Measurements from ENCODE around the gene GPR153.

Gene GPR153

DNA sequence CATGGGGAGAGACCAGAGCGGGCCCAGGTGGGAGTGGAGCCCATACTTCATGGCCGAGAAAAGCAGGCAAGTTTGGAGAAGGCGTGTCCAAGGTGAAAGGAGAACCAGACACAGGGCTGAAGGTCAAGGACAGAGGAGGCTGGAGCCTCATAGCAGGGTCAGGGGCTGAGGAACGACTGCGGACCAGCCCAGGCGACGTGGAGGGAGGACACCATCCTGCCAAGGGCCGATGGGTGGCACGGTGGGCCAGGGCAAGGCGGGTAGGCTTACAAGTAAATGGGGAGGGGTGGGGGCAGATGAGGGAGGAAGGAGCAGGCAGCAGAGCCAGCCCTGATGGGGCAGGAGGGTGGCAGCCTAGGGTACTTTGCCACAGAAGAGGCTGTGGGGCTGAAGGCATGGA is 18.2 kb upstream of the GPR153 start:
- H3K27me3 Mint-ChIP-seq = no peaks in the 10 kb centered on the region
- DNase-seq = no peak
- no peak overlapping the region for H3K4me3 Mint-ChIP-seq
- H3K36me3 Mint-ChIP-seq (ENCODE audit: low read depth) = peaks cover 18% of the 10 kb centered on the region
- no peaks in the 10 kb centered on the region for H3K4me1 Mint-ChIP-seq (ENCODE audit: low read depth)
- H3K27ac Mint-ChIP-seq = no peak overlapping the region
- H3K9me3 Mint-ChIP-seq = no peaks in the 10 kb centered on the region

DNA sequence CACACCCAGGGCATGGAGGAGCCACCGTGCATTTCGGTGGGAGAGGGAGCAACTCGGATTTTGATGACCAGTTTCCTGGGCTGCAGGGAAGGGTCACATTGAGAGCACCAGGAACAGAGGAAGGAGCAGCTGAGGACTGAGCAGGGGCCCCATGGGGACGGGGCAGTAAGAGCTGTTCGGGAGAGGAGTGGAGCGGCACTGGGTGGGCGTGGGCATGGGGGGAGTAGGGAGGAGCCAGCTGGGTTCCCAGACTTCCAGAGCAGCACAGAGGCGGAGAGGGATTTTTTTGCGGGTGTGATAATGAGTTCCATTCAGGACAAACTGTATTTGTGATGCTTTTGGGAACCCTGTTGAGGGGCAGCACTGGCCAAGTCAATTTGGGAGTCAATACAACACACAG is 17.4 kb upstream of the GPR153 start:
- Mint-ChIP-seq H3K27ac (no peak overlapping the region), H3K36me3 (ENCODE audit: low read depth) (peaks cover 21% of the 10 kb centered on the region), H3K9me3 (no peaks in the 10 kb centered on the region), H3K4me3 (no peak overlapping the region), H3K27me3 (no peaks in the 10 kb centered on the region), H3K4me1 (ENCODE audit: low read depth) (no peaks in the 10 kb centered on the region)
- DNase-seq = no peak

DNA sequence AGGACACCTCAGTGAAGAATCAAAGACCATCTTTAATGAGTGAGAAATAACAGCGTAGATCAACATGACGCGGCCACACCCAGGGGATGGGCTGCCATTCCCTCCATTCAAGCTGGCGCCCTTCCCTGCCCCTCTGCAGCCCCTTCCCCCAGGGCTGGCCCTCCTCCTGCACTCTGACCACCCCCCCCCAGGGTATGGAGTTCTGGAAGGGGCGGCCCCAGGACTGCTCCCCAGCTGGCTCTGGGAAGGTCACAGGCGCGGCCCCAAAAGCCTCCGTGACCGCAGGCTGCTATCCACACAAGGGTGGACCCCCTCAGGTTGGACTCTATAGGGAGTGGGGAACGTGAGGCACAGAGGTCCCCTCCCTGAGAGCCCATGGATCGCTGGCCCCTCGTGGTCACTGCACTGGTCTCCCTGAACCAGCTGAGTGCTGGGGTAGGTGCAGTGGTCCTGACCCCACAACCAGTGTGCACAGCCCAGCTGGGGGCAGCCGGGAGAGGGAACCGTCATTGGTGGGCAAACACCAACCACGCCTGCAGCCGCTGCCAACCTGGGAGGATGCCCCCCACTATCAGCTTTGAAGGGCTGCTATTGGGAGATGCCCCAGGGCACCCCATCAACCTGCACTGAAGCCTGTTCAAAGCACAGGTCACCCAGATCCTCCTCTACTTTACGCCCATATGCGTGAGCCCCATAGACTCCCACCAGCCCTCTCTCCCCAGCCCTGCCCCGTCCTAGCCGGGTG is 16.1 kb upstream of the GPR153 start:
- no peak for DNase-seq
- no peaks in the 10 kb centered on the region for H3K4me1 Mint-ChIP-seq (ENCODE audit: low read depth)
- no peaks in the 10 kb centered on the region for H3K9me3 Mint-ChIP-seq
- no peaks in the 10 kb centered on the region for H3K27me3 Mint-ChIP-seq
- H3K36me3 Mint-ChIP-seq (ENCODE audit: low read depth) = peaks cover 21% of the 10 kb centered on the region
- no peak overlapping the region for H3K4me3 Mint-ChIP-seq
- H3K27ac Mint-ChIP-seq = no peak overlapping the region

DNA sequence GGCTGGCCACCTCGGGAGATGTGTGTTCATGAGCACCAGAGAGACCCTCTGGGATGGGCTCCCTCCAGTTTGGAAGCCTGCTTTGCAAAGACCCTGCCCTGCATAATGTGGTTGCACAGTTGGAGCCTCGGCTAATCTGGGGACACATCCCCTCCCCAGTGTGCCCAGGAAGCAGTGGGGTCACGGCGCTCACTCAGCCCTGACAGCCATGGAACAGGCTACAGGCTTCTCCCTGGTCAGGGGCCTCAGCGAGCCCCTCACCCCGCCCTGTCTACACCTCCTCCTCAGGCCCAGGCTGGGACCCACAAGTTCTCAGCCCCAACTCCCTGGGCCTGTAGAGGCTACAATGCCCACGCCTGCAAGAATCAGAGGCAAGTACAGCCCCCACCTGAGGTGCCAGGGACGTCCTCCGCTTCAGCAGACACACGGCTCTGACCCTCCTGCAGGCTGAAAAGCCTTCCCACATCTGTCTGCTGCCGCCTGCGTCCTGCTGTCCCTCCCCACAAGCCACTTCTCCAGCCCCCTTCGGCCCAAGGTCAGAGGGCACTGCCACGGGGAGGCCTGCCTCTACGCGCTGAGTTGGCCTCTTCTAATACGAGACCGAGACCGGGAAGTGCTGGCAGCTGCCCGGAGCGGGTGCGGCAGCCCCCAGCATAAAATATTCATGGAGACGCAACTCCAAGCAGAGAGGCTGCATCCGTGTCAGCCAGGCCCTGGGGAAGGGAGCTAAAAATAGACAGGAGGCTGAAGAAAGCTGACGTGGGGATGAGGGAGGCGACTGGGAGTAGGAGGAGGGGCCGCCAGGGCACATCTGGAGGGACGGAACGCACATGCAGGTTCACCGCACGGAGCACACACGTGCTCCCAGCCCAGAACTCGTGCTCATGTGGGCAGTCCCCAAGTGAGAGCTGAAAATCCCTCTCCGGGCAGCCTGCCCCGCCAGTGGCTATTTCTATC is 15.2 kb upstream of the GPR153 start:
- Mint-ChIP-seq H3K27ac (no peak overlapping the region), H3K4me3 (no peak overlapping the region)

DNA sequence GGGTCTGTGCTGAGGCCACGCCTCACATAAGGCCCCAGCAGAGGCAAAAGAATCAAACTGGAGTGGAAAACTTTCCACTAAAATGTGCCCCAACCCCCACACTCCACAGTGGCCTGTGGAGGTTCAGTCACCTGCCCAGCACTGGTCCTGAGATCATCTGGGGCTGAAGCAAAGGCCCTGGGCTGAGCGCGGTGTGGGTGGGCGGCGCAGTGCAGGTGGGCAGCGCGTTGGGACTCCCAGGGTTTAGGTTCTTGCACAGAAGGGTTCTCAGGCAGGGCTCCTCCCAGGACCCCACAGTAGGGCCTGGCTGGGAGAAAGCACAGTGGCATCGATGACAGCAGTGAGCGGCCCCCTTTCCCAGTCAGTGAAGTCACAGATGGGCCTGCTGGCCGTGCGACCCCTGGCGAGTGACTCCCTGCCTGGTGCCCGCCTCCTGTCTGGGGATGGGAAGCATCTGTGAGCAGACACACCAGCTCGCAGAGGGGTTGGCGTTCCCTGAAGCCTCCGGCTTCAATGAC is 13.8 kb upstream of the GPR153 start:
- no peak overlapping the region for H3K27ac Mint-ChIP-seq
- no peak overlapping the region for H3K4me3 Mint-ChIP-seq
- H3K36me3 Mint-ChIP-seq (ENCODE audit: low read depth) = peaks cover 17% of the 10 kb centered on the region
- H3K27me3 Mint-ChIP-seq = no peaks in the 10 kb centered on the region
- no peaks in the 10 kb centered on the region for H3K4me1 Mint-ChIP-seq (ENCODE audit: low read depth)
- no peak for DNase-seq
- no peaks in the 10 kb centered on the region for H3K9me3 Mint-ChIP-seq

More for the DNA sequence above, 15.2 kb upstream of the GPR153 start:
- DNase-seq = no peak
- Mint-ChIP-seq H3K27me3 (no peaks in the 10 kb centered on the region), H3K9me3 (no peaks in the 10 kb centered on the region), H3K36me3 (ENCODE audit: low read depth) (peaks cover 21% of the 10 kb centered on the region), H3K4me1 (ENCODE audit: low read depth) (no peaks in the 10 kb centered on the region)

DNA sequence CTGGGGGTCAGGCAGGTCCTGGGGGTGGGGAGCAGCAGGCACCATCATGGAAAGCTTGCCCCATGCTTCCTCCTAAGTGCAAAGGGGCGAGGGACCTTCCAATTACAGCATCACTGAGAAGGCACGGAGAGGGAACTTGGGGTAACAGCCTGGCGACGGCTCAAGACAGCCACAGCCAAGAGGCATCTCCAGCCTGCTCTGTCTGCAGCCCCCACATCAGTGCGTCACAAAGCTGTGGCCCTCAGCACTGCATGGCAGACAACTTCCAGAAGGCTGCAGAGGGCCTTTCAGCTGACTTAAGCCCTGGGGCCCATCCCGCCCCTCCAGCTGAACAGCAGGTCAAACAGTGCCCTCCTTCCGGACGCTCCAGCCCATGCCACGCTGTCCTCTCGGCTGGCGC is 13.2 kb upstream of the GPR153 start:
- no peaks in the 10 kb centered on the region for H3K4me1 Mint-ChIP-seq (ENCODE audit: low read depth)

DNA sequence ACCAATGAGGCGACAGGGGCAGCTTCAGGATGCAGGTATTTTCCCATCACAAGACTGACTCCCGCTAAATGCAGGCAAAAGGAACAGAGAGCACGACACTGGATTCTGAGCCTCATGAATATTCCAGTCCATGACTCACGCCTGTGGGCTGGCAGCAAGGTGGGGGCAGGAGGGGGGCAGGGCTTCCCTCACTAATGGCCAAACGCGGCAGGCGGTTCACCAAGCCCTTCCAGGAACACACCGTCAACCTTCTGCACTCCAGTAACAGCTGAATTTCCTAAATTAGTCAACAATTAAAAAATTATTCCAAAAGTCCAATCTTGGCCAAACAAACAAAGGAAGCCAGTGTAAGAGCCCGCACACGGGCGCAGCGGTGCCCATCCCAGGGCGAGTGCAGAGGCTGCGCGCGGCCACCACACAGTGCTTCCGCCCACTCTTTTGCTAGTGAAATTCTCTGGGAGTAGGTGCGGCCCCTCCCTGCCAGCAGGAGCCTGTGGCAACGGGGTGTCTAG is 12.5 kb upstream of the GPR153 start:
- Mint-ChIP-seq H3K27me3 (no peaks in the 10 kb centered on the region), H3K27ac (no peak overlapping the region), H3K9me3 (no peaks in the 10 kb centered on the region), H3K4me3 (no peak overlapping the region), H3K4me1 (ENCODE audit: low read depth) (no peaks in the 10 kb centered on the region), H3K36me3 (ENCODE audit: low read depth) (peaks cover 7% of the 10 kb centered on the region)
- no peak for DNase-seq

More for the DNA sequence above, 13.2 kb upstream of the GPR153 start:
- H3K27me3 Mint-ChIP-seq = no peaks in the 10 kb centered on the region
- peaks cover 13% of the 10 kb centered on the region for H3K36me3 Mint-ChIP-seq (ENCODE audit: low read depth)
- no peak overlapping the region for H3K27ac Mint-ChIP-seq
- no peak overlapping the region for H3K4me3 Mint-ChIP-seq
- no peaks in the 10 kb centered on the region for H3K9me3 Mint-ChIP-seq
- no peak for DNase-seq

DNA sequence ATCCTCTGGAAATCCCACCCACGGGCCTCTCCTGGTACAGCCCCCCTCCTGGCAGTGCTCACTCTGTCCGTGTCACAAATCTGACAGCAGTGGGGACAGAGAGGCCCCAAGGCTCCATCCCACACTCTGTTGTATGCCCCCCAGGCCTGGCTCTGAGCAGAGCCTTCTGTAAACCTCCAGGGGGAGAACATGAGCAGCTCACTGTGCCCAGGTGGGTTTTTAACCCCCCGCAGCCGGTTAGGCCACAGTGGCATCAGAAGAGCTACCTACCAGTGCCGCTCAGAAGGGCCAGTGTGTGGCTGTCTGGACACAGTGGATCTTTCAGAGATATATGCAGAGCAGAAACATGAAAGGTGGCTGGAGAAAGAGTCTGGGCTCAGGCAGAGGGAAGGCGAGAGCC is 12.0 kb upstream of the GPR153 start:
- Mint-ChIP-seq H3K4me3 (no peak overlapping the region), H3K4me1 (ENCODE audit: low read depth) (no peaks in the 10 kb centered on the region), H3K27me3 (no peaks in the 10 kb centered on the region), H3K9me3 (no peaks in the 10 kb centered on the region), H3K36me3 (ENCODE audit: low read depth) (peaks cover 3% of the 10 kb centered on the region), H3K27ac (no peak overlapping the region)
- no peak for DNase-seq

DNA sequence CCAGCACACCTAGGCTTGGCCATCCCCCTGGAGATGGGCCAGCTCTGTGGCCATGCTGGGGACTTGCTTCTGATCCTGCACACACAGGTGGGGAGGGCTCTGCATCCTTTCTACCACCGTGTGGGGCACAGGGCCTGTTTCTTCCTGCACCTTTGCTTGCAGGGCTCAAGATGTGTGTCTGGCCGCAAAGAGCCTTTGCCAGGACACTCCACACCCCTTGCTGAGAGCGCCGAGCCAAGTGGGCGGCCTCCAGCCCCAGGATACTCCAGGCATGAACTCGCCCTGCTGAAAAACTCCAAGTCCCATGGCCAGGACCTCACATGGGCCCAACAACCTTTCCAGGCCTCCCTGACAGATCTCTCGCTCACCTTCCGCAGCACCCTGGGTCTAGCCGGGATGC is 11.6 kb upstream of the GPR153 start:
- DNase-seq = no peak
- no peak overlapping the region for H3K27ac Mint-ChIP-seq
- no peaks in the 10 kb centered on the region for H3K4me1 Mint-ChIP-seq (ENCODE audit: low read depth)
- no peak overlapping the region for H3K4me3 Mint-ChIP-seq
- H3K9me3 Mint-ChIP-seq = no peaks in the 10 kb centered on the region
- peaks cover 3% of the 10 kb centered on the region for H3K36me3 Mint-ChIP-seq (ENCODE audit: low read depth)
- no peaks in the 10 kb centered on the region for H3K27me3 Mint-ChIP-seq

DNA sequence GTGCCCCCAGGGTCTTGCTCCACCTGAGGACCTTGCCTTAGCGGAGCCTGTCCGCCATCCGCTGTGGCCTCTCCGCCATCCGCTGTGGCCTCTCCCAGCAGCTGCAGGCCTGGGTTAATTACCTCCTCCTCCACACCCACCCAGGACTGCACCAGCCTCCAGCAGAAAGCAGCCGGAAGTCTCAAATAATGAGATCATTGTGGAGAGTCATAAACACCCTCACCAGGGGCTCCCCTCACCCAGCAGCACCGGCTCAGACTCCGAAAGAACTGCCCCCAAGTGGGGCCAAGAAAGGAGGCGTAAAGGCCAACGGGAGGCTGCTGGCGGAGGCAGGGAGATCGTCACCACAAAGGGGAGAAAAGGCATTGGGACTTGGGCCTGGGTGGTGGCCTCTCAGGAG is 10.7 kb upstream of the GPR153 start:
- peaks cover 3% of the 10 kb centered on the region for H3K36me3 Mint-ChIP-seq (ENCODE audit: low read depth)
- no peaks in the 10 kb centered on the region for H3K27me3 Mint-ChIP-seq
- no peaks in the 10 kb centered on the region for H3K9me3 Mint-ChIP-seq
- no peak for DNase-seq
- no peak overlapping the region for H3K4me3 Mint-ChIP-seq
- no peak overlapping the region for H3K27ac Mint-ChIP-seq
- H3K4me1 Mint-ChIP-seq (ENCODE audit: low read depth) = no peaks in the 10 kb centered on the region

DNA sequence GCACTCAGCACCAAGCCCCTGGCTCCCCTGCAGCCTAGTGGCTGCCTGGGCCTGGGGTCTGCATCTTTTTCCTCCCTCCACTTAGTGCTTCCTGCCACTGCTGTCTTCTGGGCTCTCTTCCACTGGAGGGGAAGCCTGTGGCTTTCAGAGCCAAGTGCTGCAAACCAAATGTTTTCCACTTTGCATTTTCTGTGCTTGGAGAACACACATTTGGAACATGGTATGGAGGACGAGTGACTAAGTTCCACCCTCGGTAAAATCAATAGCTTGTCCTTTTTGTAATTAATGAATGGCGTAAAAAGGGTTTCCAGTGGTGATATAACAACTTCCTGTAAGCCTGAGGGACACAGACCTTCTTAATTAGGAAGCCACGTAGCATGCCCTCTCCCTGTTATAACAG is 10.1 kb upstream of the GPR153 start:
- Mint-ChIP-seq H3K4me3 (no peak overlapping the region), H3K27me3 (no peaks in the 10 kb centered on the region), H3K4me1 (ENCODE audit: low read depth) (no peaks in the 10 kb centered on the region), H3K36me3 (ENCODE audit: low read depth) (peaks cover 3% of the 10 kb centered on the region), H3K9me3 (no peaks in the 10 kb centered on the region), H3K27ac (no peak overlapping the region)
- no peak for DNase-seq

DNA sequence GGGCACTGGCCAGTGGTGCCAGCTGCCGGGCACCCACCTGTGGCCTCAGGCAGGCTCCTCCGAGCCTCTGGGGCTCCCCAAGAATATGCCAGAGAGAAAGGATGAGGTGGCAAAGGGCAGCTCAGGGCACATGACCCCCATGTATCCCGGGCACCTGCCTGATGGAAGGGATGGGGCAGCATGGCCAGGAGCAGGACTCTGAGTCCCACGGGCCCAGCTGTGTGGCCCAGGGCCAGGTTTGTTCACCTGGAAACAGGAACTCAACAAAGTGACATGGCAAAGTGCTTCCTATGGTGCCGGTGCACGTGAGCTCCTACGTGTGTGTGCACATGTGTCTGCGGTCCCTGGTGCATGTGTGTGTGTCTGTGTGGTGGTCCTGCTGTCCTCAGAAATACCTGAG is 9.5 kb upstream of the GPR153 start:
- no peak for DNase-seq
- no peaks in the 10 kb centered on the region for H3K4me1 Mint-ChIP-seq (ENCODE audit: low read depth)
- no peaks in the 10 kb centered on the region for H3K27me3 Mint-ChIP-seq
- peaks cover 3% of the 10 kb centered on the region for H3K36me3 Mint-ChIP-seq (ENCODE audit: low read depth)
- no peaks in the 10 kb centered on the region for H3K9me3 Mint-ChIP-seq
- H3K4me3 Mint-ChIP-seq = no peak overlapping the region
- H3K27ac Mint-ChIP-seq = no peak overlapping the region

DNA sequence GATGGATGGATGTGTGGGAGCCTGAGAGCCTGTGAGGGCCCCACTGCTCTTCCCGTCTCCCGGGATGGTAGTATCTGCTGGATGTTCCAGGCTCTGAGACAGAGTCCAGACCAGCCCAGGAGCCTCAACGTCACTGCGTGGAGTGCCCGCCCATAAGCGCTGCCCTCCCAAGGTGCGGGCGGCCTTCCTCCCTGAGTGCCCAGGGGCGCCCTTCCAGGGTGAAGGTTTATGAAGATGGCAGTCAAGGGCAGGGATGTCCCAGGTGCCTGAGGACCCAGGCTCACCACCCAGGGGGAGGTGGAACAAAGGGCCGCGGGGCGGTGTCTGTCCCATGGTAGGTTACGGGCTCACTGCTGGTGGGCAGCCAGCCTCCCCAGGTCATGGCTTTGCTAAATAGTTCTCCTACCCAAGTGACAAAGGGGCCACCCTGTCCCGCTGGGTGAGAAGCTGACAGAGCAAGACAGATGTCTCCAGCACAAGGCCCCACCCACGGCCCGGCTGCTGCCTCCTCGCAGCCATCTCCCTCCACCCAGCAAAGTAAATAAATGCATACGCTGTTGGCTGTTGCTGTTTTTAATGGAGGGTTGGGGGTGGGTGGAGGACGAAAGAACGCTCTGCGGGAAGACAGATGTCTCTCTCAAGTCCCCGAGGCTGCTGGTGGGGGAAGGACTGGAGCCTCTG is 9.0 kb upstream of the GPR153 start:
- H3K4me1 Mint-ChIP-seq (ENCODE audit: low read depth) = no peaks in the 10 kb centered on the region
- H3K27ac Mint-ChIP-seq = no peak overlapping the region
- no peaks in the 10 kb centered on the region for H3K27me3 Mint-ChIP-seq
- no peaks in the 10 kb centered on the region for H3K9me3 Mint-ChIP-seq
- no peak overlapping the region for H3K4me3 Mint-ChIP-seq
- peaks cover 3% of the 10 kb centered on the region for H3K36me3 Mint-ChIP-seq (ENCODE audit: low read depth)
- no peak for DNase-seq

DNA sequence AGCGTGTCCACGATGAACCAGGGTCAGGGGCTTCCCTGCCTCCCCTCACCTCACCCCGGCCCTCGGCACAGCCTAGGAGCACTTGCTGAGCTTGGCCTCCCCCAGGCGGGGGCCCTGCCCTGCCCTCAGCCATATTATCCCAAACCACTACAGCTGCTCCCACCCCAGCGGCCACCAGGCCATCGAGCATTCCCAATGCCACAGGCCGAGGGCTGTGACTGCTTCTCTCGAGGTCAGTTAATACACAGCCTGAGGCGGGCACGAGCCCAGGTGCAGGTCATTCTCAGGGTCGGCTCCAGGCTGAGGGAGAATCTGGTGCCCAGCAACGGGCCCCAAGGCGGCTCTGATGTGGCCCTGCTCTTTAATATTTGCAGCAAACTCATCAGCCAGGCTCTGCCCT is 8.4 kb upstream of the GPR153 start:
- no peak overlapping the region for H3K27ac Mint-ChIP-seq
- no peaks in the 10 kb centered on the region for H3K4me1 Mint-ChIP-seq (ENCODE audit: low read depth)
- no peaks in the 10 kb centered on the region for H3K27me3 Mint-ChIP-seq
- no peaks in the 10 kb centered on the region for H3K9me3 Mint-ChIP-seq
- DNase-seq = no peak
- no peak overlapping the region for H3K4me3 Mint-ChIP-seq
- peaks cover 3% of the 10 kb centered on the region for H3K36me3 Mint-ChIP-seq (ENCODE audit: low read depth)

Data from activated T-cell treated with anti-CD3 and anti-CD28 coated beads, Interleukin-2, amount 50 U/mL, for 24 hours (primary cell).